ENCODE results near the gene SDHB.
"Not testable (repeated sequence)": the region's sequence is repeated elsewhere in the genome, so short reads cannot be mapped to it uniquely, and the experiment has no call there.

The SDHB gene

DNA sequence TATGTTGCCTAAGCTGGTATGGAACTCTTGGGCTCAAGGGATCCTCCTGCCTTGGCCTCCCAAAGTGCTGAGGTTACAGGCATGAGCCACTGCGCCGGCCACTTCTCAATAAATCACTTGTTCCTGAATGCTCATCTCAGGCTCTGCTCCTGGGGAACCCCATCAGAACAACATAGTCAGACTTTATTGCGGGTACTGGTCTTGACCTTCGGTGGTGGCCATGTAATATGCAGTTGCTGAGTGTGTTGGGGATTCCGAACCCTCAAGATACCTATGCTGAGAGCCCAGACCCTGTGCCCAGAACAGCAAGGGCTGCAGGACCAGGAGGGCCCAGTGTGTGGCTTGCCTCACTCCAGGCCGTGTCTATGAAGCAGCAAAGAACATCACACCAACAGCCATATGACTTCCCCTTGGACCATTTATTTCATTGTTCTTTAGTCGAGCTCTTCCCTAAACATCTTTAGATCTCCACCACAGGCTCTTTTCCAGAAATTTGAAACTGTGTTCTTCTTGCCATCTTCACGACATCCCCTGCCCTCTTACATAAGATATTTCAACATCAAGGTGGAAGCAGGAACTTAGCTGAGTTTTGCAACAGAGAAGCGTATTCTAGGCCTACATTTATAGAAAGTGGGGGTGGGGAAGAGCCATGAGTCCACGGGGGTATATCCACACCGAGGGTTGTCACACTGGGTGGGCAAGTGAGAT, 12.7 kb upstream of the SDHB start:
- TF ChIP-seq ZFX (IDR thresholded peaks at IDR 0.05), result no peak
- TF ChIP-seq, protein P1, sequence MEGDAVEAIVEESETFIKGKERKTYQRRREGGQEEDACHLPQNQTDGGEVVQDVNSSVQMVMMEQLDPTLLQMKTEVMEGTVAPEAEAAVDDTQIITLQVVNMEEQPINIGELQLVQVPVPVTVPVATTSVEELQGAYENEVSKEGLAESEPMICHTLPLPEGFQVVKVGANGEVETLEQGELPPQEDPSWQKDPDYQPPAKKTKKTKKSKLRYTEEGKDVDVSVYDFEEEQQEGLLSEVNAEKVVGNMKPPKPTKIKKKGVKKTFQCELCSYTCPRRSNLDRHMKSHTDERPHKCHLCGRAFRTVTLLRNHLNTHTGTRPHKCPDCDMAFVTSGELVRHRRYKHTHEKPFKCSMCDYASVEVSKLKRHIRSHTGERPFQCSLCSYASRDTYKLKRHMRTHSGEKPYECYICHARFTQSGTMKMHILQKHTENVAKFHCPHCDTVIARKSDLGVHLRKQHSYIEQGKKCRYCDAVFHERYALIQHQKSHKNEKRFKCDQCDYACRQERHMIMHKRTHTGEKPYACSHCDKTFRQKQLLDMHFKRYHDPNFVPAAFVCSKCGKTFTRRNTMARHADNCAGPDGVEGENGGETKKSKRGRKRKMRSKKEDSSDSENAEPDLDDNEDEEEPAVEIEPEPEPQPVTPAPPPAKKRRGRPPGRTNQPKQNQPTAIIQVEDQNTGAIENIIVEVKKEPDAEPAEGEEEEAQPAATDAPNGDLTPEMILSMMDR (conservative IDR thresholded peaks at IDR 0.05), result no peak
- no peak overlapping the region for H3K27ac ChIP-seq

DNA sequence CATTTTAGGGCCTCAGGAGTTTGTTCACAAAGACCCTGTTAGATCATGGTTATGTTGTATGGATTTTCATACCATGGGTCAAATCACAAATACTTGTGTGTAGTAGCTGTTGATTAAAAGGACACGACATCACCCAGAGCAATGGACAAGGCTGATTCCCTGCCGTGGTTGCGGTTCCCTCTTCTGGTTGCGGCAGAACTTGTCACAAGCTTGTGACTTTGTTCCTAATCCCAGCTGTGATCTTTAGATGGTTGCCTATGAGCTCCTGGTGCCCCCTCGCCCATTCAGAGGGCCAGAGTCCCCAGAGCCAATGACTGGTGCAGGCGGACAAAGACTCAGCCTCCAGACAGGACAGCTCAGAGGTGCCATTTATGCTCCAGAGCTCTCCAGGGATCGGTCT, 11.8 kb upstream of the SDHB start:
- TF ChIP-seq, protein P1 (conservative IDR thresholded peaks at IDR 0.05), result no peak
- TF ChIP-seq ZFX (IDR thresholded peaks at IDR 0.05), result no peak
- no peak overlapping the region for H3K27ac ChIP-seq

DNA sequence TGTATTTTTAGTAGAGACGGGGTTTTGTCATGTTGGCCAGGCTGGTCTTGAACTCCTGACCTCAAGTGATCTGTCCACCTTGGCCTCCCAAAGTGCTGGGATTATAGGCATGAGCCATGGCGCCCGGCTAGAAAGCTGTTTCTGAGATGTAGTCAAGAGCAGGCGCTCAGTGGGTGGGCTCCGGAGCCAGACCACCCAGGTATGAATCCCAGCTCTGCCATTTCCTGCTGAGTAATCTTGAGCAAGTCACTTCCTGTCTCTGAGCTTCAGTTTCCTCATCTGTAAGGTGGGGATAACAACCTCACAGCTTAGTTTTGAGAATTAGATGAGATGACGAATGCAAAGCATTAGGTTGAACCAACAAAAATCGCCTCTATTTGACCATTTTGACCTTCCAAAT, 8.9 kb upstream of the SDHB start:
- not testable (repeated sequence) for H3K27ac ChIP-seq

DNA sequence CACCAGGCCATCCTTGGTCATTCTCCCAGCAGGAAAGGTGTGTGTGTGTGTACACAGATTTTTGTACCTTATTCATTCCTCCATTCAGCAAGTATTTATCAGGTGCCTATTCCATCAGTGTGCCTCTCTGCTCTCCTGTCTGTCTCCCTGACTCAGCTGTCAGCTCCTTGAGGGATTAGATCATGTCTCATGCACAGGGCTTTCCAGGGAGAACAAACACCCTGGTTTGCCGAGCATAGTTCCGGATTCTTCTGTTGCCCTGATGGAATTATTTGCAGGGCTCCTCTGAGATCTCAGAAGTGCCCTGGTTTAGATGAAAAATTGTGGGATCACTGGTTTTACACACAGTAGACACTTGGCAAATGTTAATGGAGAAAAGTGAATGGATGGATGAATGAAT, 8.1 kb upstream of the SDHB start:
- no peak overlapping the region for H3K27ac ChIP-seq
- no peak for TF ChIP-seq ZFX (IDR thresholded peaks at IDR 0.05)
- TF ChIP-seq, protein P1 (conservative IDR thresholded peaks at IDR 0.05), result no peak

- H3K27ac ChIP-seq, result no peak overlapping the region
- TF ChIP-seq, protein P1 (conservative IDR thresholded peaks at IDR 0.05), result no peak
- no peak for TF ChIP-seq ZFX (IDR thresholded peaks at IDR 0.05)
Measured at GRCh38 chr1:17061486-17061885, 7.7 kb upstream of the SDHB start.

DNA sequence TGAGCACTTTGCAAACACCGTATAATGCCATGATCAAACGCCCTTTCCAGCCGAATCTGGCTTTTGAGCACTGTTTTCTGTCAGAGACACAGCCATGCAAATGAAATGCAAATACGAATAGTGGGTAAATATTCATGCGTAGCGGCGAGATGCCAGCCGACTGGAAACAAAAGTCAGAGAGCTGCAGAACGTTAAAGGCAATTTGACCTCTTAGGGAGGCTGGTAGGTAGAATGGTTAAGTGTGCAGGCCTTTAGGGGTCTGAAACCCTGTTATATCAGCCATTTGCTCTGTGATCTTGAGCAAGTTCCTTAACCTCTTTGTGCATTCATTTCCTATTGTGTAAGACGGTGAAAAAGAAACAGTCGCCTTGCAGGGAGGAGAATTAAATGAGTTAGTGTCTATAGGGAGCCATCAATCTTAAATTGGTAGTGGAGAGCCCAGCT, 6.5 kb upstream of the SDHB start:
- no peak overlapping the region for H3K27ac ChIP-seq
- no peak for TF ChIP-seq ZFX (IDR thresholded peaks at IDR 0.05)
- TF ChIP-seq, protein P1 (conservative IDR thresholded peaks at IDR 0.05), result no peak

DNA sequence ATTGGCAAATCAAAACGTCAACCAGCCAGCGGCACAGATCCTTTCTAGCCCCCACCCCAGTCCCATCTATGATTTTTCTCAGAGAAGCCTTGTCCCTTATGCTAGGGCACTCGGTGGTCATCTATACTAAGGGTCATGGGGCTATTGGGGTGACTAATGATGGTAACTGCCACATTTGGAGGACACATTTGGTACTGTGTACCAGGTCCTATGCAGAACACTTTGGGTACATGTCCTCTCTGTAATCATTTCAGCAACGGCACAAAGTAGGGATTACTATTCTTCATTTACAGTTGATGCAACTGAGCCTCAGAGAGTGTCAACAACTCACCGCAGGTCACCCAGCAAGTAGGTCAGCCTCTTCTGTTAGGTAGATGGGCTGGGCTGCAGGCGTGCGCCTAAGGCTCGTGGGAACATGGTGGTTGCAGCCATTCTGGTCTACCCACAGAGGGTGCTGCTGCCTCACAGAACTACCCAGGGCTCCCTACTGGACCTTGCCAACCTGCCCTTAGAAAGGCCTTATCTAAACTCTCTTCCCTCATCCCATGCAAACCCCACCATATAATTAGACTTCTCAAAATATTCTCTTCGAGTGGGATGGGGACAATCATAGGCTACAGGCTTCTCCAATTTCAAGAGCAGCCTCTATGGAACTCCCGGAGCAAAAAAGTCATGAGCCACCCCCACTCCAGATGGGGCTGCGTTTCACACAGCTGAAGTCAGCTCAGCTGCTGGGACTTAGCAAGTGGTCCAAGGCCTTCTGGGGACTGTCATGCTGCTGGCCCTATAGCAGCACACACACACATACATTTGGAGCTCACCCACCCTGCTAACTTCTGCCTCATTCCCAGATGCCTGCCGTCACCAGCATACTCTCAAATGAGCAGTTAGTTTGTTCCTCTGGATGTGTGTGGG, 5.8 kb upstream of the SDHB start:
- no peak overlapping the region for H3K27ac ChIP-seq
- no peak for TF ChIP-seq ZFX (IDR thresholded peaks at IDR 0.05)
- TF ChIP-seq, protein P1 (conservative IDR thresholded peaks at IDR 0.05), result peak; percentile 66

All from C4-2B (cell line).